HUES6 (cell line): Measurements from ENCODE around the gene C2CD3.

Experiments used
- H3K27ac ChIP-seq: 2 replicates; pipeline ENCODE4 v1.7.0; 2013; ENCODE audit warnings: low read depth, mild to moderate bottlenecking, low read length, inconsistent platforms
- H3K27me3 ChIP-seq: 2 replicates; pipeline ENCODE4 v1.6.1; 2013; ENCODE audit warnings: low read length; ENCODE audit not compliant: control insufficient read depth, insufficient read depth
- H3K36me3 ChIP-seq: 2 replicates; pipeline ENCODE4 v1.6.1; 2013; ENCODE audit warnings: low read length; ENCODE audit not compliant: control insufficient read depth, insufficient read depth
- H3K4me1 ChIP-seq: 2 replicates; pipeline ENCODE4 v1.6.1; 2013; ENCODE audit warnings: low read length; ENCODE audit not compliant: control insufficient read depth, insufficient read depth
- H3K4me3 ChIP-seq: 2 replicates; pipeline ENCODE4 v1.5.1; 2013; ENCODE audit warnings: low read depth, low read length
- H3K9ac ChIP-seq: one replicate; pipeline ENCODE4 v1.6.1; 2013; ENCODE audit warnings: mild to moderate bottlenecking, low read length
- H3K9me3 ChIP-seq: 2 replicates; pipeline ENCODE4 v1.6.1; 2013; ENCODE audit warnings: low read depth, low read length; ENCODE audit not compliant: control insufficient read depth, insufficient read depth

C2CD3 gene

DNA sequence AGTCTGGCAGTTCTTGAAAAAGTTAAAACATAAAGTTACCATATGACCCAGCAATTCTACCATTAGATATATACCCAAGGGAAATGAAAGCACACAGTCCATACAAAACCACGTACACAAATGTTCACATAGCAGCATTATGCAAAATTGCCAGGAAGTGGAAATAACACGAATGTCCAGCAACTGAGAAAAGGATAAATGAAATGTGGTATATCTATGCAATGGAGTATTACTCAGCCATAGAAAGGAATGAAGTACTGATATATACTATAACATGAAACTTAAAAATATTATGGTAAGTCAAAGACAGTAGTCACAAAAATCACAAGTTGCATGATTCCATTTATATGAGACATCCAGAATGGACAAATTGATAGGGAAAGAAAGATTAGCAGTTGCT is 57.9 kb downstream of the C2CD3 start:
- peaks cover 6% of the 10 kb centered on the region; the same call in 1 of the 2 replicates for H3K9me3 ChIP-seq
- H3K4me3 ChIP-seq, result no peak overlapping the region
- H3K27ac ChIP-seq, result no peak overlapping the region
- H3K4me1 ChIP-seq, result no peaks in the 10 kb centered on the region
- H3K36me3 ChIP-seq, result peaks cover 31% of the 10 kb centered on the region
- no peak overlapping the region for H3K9ac ChIP-seq
- H3K27me3 ChIP-seq, result no peaks in the 10 kb centered on the region

DNA sequence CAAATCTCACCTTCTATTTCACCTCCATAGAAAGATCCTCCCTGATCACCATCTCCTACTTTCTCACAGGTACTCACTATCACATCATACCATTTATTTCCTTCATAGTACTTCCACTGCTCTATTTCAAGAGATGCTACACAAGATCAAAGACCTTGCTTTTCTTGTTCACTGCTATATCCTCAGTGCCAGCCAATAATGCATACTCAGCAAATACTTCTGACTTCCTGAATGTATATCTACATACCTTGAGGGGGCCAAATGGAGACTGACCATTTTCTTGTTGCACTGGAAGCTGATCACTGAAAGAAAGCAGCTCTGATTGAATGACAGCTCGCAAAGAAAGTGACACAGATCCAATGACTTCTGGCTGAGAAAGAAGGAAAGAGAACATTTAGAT is 64.7 kb downstream of the C2CD3 start:
- Histone ChIP-seq H3K27me3 (no peaks in the 10 kb centered on the region), H3K9ac (no peak overlapping the region), H3K4me3 (no peak overlapping the region), H3K36me3 (peaks cover 45% of the 10 kb centered on the region), H3K9me3 (no peaks in the 10 kb centered on the region), H3K4me1 (no peaks in the 10 kb centered on the region), H3K27ac (no peak overlapping the region)

DNA sequence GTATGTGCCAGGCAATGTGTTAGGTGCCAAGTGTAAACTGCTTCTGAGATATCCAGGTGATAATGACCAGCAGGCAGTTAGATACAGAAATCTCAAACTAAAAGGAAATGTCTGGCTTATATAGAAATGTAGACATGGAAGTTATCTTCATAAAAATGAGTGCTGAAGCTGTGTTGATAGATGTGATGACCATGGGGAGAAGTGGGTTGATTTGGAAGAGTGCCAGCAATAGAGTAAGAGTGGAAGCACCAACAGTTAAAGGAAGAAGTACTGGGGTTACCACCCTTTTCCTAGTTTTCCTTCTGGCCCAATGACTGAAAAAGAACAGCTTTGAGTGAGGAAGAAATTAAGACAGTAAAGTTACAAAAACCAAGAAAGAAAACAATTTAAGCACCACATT is 68.5 kb downstream of the C2CD3 start:
- Histone ChIP-seq H3K4me3 (no peak overlapping the region), H3K9ac (no peak overlapping the region), H3K27ac (no peak overlapping the region), H3K4me1 (peaks cover 4% of the 10 kb centered on the region; the same call in 1 of the 2 replicates), H3K36me3 (peaks cover 39% of the 10 kb centered on the region), H3K27me3 (no peaks in the 10 kb centered on the region), H3K9me3 (no peaks in the 10 kb centered on the region)

DNA sequence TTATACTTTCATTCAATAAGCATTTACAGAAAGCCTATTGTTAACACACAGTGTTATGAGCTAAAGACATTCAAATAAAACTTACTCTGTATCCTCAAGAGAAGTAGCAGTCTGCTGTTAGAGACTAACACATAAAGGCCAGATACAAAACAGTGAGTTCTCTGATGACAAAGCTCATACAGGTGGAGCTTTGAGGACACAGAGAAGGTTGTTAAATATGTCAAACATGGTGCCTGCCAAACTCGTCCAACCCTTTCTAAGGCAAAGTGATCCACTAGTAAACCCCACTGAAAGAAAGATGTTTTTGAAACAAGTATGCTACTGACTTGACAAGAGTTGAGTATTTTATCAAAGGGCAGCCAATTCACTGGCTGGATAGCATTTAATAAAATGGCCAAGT is 70.1 kb downstream of the C2CD3 start:
- Histone ChIP-seq H3K9ac (no peak overlapping the region), H3K9me3 (no peaks in the 10 kb centered on the region), H3K4me1 (peaks cover 4% of the 10 kb centered on the region; the same call in 1 of the 2 replicates), H3K27me3 (no peaks in the 10 kb centered on the region), H3K27ac (no peak overlapping the region), H3K36me3 (peaks cover 30% of the 10 kb centered on the region), H3K4me3 (no peak overlapping the region)

DNA sequence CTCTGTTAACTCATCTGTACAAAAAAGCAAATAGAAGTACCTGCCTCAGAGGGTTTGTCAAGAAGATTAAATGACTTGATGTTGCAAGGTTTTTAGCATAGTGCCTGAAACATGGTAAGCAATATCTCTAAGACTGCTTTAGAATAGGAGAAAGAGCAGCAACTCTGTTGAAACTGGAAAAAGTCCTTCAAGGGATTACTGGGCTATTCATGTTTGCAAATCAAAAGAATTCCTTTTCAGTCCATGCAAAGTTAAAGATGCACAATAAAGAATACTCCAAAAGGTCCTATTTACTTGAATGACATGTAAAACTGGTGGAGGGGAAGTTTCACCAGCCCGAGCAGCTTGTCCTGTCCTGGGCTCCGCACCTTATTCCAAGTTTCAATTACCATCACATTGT is 70.6 kb downstream of the C2CD3 start:
- H3K4me1 ChIP-seq, result peaks cover 4% of the 10 kb centered on the region; the same call in 1 of the 2 replicates

DNA sequence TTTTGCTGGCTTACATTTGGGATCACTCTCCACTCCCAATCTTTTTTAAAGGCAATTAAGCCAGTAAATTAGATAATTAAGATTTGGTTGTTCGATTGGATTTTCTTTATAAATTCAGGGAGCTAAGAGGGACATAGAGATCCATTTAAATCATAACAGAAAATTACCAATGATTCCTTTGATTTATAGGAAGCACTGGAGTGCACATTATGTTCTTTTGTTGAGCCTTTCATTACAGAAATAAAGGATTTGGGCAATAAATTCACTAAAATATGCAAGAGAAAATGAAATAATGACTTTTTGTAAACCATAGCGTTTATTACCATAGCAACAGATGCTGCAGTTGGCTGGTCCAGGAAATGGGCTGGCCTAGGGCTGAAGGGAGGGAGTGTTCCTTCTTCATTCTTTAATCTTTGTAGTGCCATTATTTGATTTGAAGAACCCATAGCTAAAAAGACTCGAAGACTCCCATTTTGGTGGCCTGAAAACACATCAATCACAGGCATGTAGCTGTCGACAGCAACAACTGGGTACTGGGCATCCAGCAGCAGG is 73.0 kb downstream of the C2CD3 start:
- Histone ChIP-seq H3K9ac (no peak overlapping the region), H3K36me3 (peaks cover 29% of the 10 kb centered on the region), H3K9me3 (no peaks in the 10 kb centered on the region), H3K4me3 (no peak overlapping the region), H3K27me3 (no peaks in the 10 kb centered on the region), H3K27ac (no peak overlapping the region), H3K4me1 (peaks cover 4% of the 10 kb centered on the region; the same call in 1 of the 2 replicates)

More for the DNA sequence above, 70.6 kb downstream of the C2CD3 start:
- Histone ChIP-seq H3K27ac (no peak overlapping the region; the same call in 1 of the 2 replicates), H3K27me3 (no peaks in the 10 kb centered on the region), H3K9me3 (no peaks in the 10 kb centered on the region), H3K36me3 (peaks cover 28% of the 10 kb centered on the region), H3K4me3 (no peak overlapping the region), H3K9ac (no peak overlapping the region)

DNA sequence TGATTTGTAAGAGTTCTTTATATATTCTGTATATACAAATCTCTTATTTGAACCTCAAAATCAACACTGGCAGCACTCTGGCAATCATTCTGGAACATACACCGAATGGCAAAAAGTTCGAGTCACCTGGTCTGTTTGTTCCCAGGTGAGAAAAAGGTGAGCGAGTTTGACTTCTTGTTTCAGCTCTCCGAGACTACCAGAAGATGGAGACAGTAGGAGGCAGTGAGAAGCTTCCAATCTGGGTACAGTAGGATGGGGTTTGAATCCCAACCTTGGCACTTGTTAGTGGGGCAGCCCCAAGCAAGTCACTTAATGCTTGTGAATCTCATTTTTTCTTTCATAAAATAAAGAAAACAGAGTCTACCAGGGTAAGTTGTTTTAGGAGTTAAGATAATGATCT is 76.4 kb downstream of the C2CD3 start:
- H3K9me3 ChIP-seq, result no peaks in the 10 kb centered on the region
- no peak overlapping the region for H3K4me3 ChIP-seq
- H3K9ac ChIP-seq, result no peak overlapping the region
- no peaks in the 10 kb centered on the region for H3K27me3 ChIP-seq
- H3K27ac ChIP-seq, result no peak overlapping the region
- peaks cover 43% of the 10 kb centered on the region for H3K36me3 ChIP-seq
- no peaks in the 10 kb centered on the region; the same call in 1 of the 2 replicates for H3K4me1 ChIP-seq

DNA sequence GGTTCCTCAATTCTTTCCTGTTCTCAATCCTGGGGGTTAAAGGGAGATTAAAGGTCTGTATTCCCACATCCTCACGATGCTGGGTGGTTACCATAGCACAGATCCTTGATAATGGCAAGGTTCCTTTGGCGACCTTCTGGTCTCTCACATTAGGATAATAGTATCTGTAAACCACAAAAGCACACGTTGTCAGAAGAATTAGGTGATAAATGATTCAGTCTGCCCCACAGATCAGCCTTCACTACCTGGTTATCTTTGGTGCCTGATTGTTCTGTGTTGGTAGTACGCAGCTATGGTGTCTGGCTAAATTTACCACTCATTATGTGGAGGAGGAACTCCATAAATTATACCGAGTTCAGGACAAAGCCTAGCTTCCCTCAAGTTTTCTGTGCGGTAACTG is 78.4 kb downstream of the C2CD3 start:
- H3K27ac ChIP-seq, result no peak overlapping the region
- H3K27me3 ChIP-seq, result no peaks in the 10 kb centered on the region
- H3K36me3 ChIP-seq, result peaks cover 47% of the 10 kb centered on the region

DNA sequence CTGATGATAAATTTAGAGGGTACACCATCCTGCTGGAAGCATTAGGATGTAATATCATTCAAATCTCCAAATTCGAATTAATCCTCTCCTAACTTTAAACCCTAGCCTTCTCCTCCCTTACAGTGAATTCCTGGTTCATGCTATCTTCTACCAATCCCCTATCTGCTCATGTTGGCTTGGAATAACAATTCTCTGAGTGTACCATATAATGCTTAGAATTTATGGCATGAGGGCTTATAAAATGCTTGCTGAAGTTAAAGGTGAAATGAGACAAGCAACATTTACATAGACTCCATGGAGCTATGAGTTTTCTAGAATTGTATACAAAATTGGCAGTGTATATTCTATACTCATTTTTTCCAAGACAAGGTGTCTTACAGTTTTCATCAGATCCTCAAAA is 79.3 kb downstream of the C2CD3 start:
- H3K4me3 ChIP-seq, result no peak overlapping the region
- H3K9me3 ChIP-seq, result no peaks in the 10 kb centered on the region
- H3K27me3 ChIP-seq, result no peaks in the 10 kb centered on the region
- H3K4me1 ChIP-seq, result no peaks in the 10 kb centered on the region
- no peak overlapping the region for H3K27ac ChIP-seq
- no peak overlapping the region for H3K9ac ChIP-seq
- peaks cover 49% of the 10 kb centered on the region for H3K36me3 ChIP-seq

More for the DNA sequence above, 78.4 kb downstream of the C2CD3 start:
- H3K4me1 ChIP-seq, result no peaks in the 10 kb centered on the region; the same call in 1 of the 2 replicates
- H3K4me3 ChIP-seq, result no peak overlapping the region
- no peak overlapping the region for H3K9ac ChIP-seq
- no peaks in the 10 kb centered on the region for H3K9me3 ChIP-seq

DNA sequence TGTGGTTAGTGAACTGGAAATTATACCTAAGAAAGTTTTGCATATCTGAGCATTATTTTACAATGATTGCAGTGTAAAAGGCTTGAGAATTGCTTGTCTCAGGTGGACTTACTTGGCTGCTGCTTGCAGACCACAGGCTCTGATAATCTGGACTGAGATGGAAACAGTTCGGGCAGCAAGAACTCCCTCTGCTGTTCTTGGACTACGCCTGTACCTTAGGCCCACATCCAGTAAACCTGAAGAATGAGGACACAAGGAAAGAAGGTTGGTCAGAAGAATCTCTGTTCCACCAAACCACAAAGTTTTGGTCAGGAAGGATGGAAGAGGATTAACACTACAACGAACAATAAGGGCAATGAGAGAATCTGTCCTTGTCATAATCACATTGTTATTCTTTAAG is 80.1 kb downstream of the C2CD3 start:
- peaks cover 54% of the 10 kb centered on the region for H3K36me3 ChIP-seq
- H3K4me3 ChIP-seq, result no peak overlapping the region
- no peak overlapping the region for H3K27ac ChIP-seq
- no peaks in the 10 kb centered on the region for H3K27me3 ChIP-seq
- H3K9me3 ChIP-seq, result no peaks in the 10 kb centered on the region
- no peaks in the 10 kb centered on the region for H3K4me1 ChIP-seq
- no peak overlapping the region for H3K9ac ChIP-seq

DNA sequence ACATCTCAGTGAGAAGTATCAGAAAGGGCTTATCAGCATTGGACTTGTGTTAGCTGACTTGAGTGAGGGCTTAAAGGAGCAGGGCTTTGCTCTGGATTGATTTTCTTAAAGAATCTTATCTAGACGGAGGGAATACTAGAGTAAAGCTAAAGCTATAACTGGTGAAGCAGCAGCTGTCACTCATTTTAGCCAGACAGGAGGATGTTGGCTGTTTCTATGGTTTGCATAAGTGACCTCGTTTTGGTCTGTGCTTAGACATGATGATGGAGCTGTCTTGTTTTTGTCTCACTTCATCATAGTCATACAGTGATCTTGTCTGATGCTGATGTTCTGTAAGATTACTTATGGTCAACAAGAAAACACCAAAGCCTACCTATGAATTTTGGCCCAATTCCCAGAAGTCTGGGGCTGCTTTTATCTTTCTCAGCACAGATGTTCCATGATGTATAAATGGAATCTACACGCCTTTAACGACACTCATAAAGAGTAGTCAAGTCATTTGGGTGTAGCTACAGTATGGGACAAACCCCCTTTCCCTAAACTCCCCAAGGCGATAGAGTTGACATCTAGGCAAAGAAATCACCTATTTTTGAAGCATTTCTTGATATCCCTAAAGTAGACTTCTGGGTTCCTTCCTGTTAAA is 84.4 kb downstream of the C2CD3 start:
- Histone ChIP-seq H3K27me3 (no peaks in the 10 kb centered on the region), H3K4me1 (no peaks in the 10 kb centered on the region), H3K4me3 (no peak overlapping the region), H3K27ac (no peak overlapping the region), H3K9me3 (no peaks in the 10 kb centered on the region), H3K9ac (no peak overlapping the region), H3K36me3 (peaks cover 45% of the 10 kb centered on the region)
